Measurements from ENCODE around the gene EMD. TPM values are rescaled to one million over a fixed set of nuclear protein-coding genes. Genes with fewer than 3 reads are reported as not detected.

Gene EMD
- total RNA-seq, 1 donor from 2014 or later, result 76.3 TPM

DNA sequence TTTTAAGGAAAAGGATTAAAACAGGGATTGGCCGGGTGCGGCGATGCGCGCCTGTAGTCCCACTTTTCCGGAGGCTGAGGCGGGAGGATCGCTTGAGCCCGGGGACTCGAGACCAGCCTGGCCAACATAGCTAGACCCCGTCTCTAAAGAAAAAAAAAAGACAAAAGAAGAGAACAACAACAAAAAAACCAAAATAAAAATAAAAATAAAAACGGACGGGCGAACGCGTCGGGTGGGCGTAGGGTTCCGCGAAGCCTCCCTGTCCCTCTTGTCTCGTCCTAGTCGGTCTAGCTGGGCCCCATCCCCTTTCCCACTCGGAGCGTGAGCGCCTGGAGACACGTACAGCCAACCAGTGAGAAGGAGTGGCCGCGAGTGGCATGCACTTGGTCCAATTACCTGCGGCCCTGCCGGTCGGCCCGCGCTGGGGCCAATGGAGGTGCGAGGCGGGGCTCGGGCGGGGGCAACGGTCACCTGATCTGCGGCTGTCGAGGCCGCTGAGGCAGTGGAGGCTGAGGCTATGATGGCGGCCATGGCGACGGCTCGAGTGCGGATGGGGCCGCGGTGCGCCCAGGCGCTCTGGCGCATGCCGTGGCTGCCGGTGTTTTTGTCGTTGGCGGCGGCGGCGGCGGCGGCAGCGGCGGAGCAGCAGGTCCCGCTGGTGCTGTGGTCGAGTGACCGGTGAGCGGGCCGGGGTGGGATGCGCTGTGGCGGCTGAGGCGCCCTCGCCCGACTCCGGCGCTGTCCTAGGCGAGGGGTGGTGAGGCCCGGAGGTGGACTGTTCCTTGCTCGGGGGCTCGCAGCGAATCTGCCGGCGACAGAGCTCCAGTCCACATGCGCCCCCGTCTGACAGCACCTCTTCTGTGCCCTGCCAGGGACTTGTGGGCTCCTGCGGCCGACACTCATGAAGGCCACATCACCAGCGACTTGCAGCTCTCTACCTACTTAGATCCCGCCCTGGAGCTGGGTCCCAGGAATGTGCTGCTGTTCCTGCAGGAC lies 49.4 kb downstream of the EMD start, which contains the start of gene ATP6AP1:
Gene ATP6AP1, plus strand, starts transcription at position 502 of the 996 bp plus-strand sequence. Its CDS starts 16 bp downstream, at position 518.
- Mint-ChIP-seq H3K9me3 (peaks cover 12% of the 10 kb centered on the region), H3K27me3 (ENCODE audit: low read depth) (no peaks in the 10 kb centered on the region), H3K4me1 (peaks cover 25% of the 10 kb centered on the region), H3K27ac (peak within 1 kb of the TSS; percentile 90), H3K36me3 (peaks cover 6% of the 10 kb centered on the region), H3K4me3 (peak within 1 kb of the TSS; percentile 66)
- DNase-seq (ENCODE audit: low spot score in 2 of 2, unreplicated experiment in 2 of 2), result peak; percentile 77 to 85
- TF ChIP-seq, protein P1, sequence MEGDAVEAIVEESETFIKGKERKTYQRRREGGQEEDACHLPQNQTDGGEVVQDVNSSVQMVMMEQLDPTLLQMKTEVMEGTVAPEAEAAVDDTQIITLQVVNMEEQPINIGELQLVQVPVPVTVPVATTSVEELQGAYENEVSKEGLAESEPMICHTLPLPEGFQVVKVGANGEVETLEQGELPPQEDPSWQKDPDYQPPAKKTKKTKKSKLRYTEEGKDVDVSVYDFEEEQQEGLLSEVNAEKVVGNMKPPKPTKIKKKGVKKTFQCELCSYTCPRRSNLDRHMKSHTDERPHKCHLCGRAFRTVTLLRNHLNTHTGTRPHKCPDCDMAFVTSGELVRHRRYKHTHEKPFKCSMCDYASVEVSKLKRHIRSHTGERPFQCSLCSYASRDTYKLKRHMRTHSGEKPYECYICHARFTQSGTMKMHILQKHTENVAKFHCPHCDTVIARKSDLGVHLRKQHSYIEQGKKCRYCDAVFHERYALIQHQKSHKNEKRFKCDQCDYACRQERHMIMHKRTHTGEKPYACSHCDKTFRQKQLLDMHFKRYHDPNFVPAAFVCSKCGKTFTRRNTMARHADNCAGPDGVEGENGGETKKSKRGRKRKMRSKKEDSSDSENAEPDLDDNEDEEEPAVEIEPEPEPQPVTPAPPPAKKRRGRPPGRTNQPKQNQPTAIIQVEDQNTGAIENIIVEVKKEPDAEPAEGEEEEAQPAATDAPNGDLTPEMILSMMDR (IDR thresholded peaks at IDR 0.05; ENCODE audit: unreplicated experiment), result no peak

DNA sequence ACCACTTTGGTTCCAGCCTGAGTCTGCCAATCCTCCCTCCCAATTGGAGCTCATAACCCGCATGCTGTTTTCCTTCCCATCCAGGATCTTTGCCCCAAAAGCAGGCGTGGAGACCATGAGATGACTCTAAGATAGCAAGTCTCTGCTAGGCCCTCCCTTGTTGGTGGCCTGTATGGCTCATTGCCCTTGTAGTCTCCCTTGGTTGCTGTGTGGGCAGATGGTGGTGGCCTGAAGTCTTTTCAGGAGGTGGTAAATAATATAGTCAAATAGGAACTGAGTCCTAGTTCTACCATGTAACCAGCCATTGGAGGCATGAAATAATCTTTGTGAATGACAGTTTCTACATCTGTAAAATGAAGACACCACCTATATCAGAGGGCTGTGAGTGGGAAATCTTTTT lies 50.6 kb downstream of the EMD start:
- no peak for DNase-seq (ENCODE audit: low spot score in 2 of 2, unreplicated experiment in 2 of 2)
- TF ChIP-seq, protein P1 (IDR thresholded peaks at IDR 0.05; ENCODE audit: unreplicated experiment), result no peak
- H3K27ac Mint-ChIP-seq, result no peak overlapping the region
- no peaks in the 10 kb centered on the region for H3K27me3 Mint-ChIP-seq (ENCODE audit: low read depth)
- H3K4me3 Mint-ChIP-seq, result peak overlapping the region; percentile 66
- H3K36me3 Mint-ChIP-seq, result peaks cover 5% of the 10 kb centered on the region
- H3K9me3 Mint-ChIP-seq, result peaks cover 8% of the 10 kb centered on the region
- peaks cover 25% of the 10 kb centered on the region for H3K4me1 Mint-ChIP-seq

DNA sequence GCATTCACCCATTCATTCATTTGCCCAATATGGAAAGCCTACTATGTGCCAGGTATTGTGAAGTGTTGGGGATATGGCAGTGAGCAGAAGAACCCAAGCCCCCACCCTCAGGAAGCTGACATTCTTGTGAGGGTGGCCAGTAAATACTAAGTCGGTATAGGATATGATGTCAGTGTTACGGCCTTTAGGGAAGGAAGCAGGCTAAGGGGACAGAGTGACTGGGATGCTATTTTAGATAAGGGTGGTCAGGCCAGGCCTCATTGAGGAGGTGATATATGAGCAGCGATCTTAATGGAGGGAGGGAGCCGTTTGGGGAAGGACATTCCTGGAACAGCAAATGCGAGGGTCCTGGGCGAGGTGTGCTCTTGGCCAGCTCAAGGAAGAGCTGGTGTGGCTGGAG lies 51.4 kb downstream of the EMD start:
- H3K4me1 Mint-ChIP-seq, result peaks cover 25% of the 10 kb centered on the region
- no peak for DNase-seq (ENCODE audit: low spot score in 2 of 2, unreplicated experiment in 2 of 2)
- peak overlapping the region; percentile 49 for H3K27ac Mint-ChIP-seq
- peaks cover 5% of the 10 kb centered on the region for H3K36me3 Mint-ChIP-seq
- TF ChIP-seq, protein P1 (IDR thresholded peaks at IDR 0.05; ENCODE audit: unreplicated experiment), result no peak
- H3K27me3 Mint-ChIP-seq (ENCODE audit: low read depth), result no peaks in the 10 kb centered on the region
- no peak overlapping the region for H3K4me3 Mint-ChIP-seq
- H3K9me3 Mint-ChIP-seq, result peaks cover 8% of the 10 kb centered on the region

DNA sequence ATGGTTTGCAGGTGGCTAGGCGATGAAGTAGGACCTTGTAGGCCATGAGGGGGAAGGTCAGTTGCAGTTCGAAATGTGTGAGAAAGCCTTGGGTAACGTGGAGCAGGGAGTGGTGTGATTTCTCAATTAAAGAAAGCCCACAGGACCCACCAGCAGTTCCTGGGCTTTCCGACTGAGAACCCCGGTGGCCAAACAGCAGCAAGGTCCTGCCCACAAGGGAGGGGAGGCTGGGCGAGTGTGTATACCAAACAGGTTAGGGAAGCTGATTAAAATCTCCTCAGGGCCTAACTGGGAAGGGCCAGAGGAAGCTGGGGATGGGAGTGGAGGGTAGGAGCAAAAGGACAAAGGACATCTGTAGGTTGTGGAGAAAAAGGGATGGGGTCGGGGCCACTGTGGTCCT lies 51.8 kb downstream of the EMD start:
- DNase-seq (ENCODE audit: low spot score in 2 of 2, unreplicated experiment in 2 of 2), result no peak
- no peak overlapping the region for H3K4me3 Mint-ChIP-seq
- H3K27ac Mint-ChIP-seq, result peak overlapping the region; percentile 49
- peaks cover 25% of the 10 kb centered on the region for H3K4me1 Mint-ChIP-seq
- H3K9me3 Mint-ChIP-seq, result peaks cover 8% of the 10 kb centered on the region
- H3K36me3 Mint-ChIP-seq, result peaks cover 9% of the 10 kb centered on the region
- TF ChIP-seq, protein P1 (IDR thresholded peaks at IDR 0.05; ENCODE audit: unreplicated experiment), result no peak
- no peaks in the 10 kb centered on the region for H3K27me3 Mint-ChIP-seq (ENCODE audit: low read depth)

Other genes with a start within 250 kb of the EMD start
- gene OPN1LW, start 235.1 kb upstream of the EMD start, total RNA-seq, result not detected in 3 replicates
- not detected in 3 replicates for gene OPN1MW, start 196.7 kb upstream of the EMD start, total RNA-seq
- gene OPN1MW2, start 159.5 kb upstream of the EMD start, total RNA-seq, result not detected in 3 replicates
- not detected in 3 replicates for gene OPN1MW3, start 121.7 kb upstream of the EMD start, total RNA-seq
- not detected in 3 replicates for gene TEX28, start 84.2 kb upstream of the EMD start, total RNA-seq
- gene TKTL1, start 83.5 kb upstream of the EMD start, total RNA-seq, result 0.20 to 0.59 TPM (median 0.38 TPM) in 3 replicates
- gene FLNA, start 4.7 kb upstream of the EMD start, total RNA-seq, result 1,336 to 1,412 TPM (median 1,356 TPM) in 3 replicates
- gene RPL10, start 19.1 kb downstream of the EMD start, total RNA-seq, result 2,969 to 3,108 TPM (median 3,066 TPM) in 3 replicates
- gene DNASE1L1, start 30.0 kb downstream of the EMD start, total RNA-seq, result 18.5 to 19.4 TPM (median 18.6 TPM) in 3 replicates
- 36.7 to 40.8 TPM (median 40.3 TPM) in 3 replicates for gene TAFAZZIN, start 32.2 kb downstream of the EMD start, total RNA-seq
- 77.6 to 78.2 TPM (median 78.2 TPM) in 3 replicates for gene ATP6AP1, start 49.4 kb downstream of the EMD start, total RNA-seq
- gene GDI1, start 57.9 kb downstream of the EMD start, total RNA-seq, result 142 to 150 TPM (median 144 TPM) in 3 replicates
- 52.5 to 57.6 TPM (median 54.1 TPM) in 3 replicates for gene FAM50A, start 64.8 kb downstream of the EMD start, total RNA-seq
- gene PLXNA3, start 79.0 kb downstream of the EMD start, total RNA-seq, result 126 to 133 TPM (median 128 TPM) in 3 replicates
- gene LAGE3, start 100.0 kb downstream of the EMD start, total RNA-seq, result 15.3 to 16.5 TPM (median 15.8 TPM) in 3 replicates
- 28.4 to 29.3 TPM (median 29.2 TPM) in 3 replicates for gene UBL4A, start 107.3 kb downstream of the EMD start, total RNA-seq
- 30.1 to 30.8 TPM (median 30.2 TPM) in 3 replicates for gene SLC10A3, start 111.3 kb downstream of the EMD start, total RNA-seq
- 39.1 to 42.9 TPM (median 41.1 TPM) in 3 replicates for gene FAM3A, start 136.9 kb downstream of the EMD start, total RNA-seq
- 54.4 to 56.5 TPM (median 55.8 TPM) in 3 replicates for gene G6PD, start 167.6 kb downstream of the EMD start, total RNA-seq
- 19.1 to 20.6 TPM (median 19.1 TPM) in 3 replicates for gene IKBKG, start 168.3 kb downstream of the EMD start, total RNA-seq
- gene CTAG1A, start 205.8 kb downstream of the EMD start, total RNA-seq, result not detected in 3 replicates
- not detected in 3 replicates for gene CTAG1B, start 240.0 kb downstream of the EMD start, total RNA-seq